GM12878 (cell line): ENCODE measurements around the gene IL3RA. TPM values are rescaled to one million over a fixed set of nuclear protein-coding genes. Genes with fewer than 3 reads are reported as not detected.
A peak's percentile ranks its signal among the peaks of the same experiment; 100 is the strongest.

Source experiments
- ATAC-seq: fragments of 200-7000 bp; cut with Tn5 transposase; 3 replicates; pipeline ENCODE4 v1.9.1; 2020; ENCODE audit warnings: mild to moderate bottlenecking, moderate library complexity
- BruUV-seq: library from RNA; stranded (reverse); fragments of 400-500 nt; replicated peaks from 2 replicates; lab custom pipeline; 2021; lab: Mats Ljungman, UMichigan
- CTCF ChIA-PET: fragments of 300-600 bp; sonication (Branson Sonifier 250); formaldehyde crosslinking; extraction: SDS; loops from one replicate; lab custom pipeline; 2021; ENCODE audit warnings: inconsistent platforms; lab: Yijun Ruan, JAX
- POLR2A ChIA-PET: fragments of 350-600 bp; formaldehyde crosslinking; extraction: SDS; loops from one replicate; lab custom pipeline; 2021; ENCODE audit warnings: inconsistent platforms; lab: Charles Lee
- RAD21 ChIA-PET: fragments of 300-600 bp; sonication (Branson Sonifier 250); formaldehyde crosslinking; loops from one replicate; lab custom pipeline; 2023; ENCODE audit warnings: antibody characterized with exemption; ENCODE audit not compliant: unreplicated experiment; lab: Charles Lee
- SMC1A ChIA-PET: fragments of 300-600 bp; sonication (Branson Sonifier 250); formaldehyde crosslinking; loops from one replicate; lab custom pipeline; 2023; ENCODE audit not compliant: unreplicated experiment, uncharacterized antibody; lab: Charles Lee
- DNase-seq: peaks from one replicate; pipeline ENCODE4 v3.0.0-alpha.2; 2011; ENCODE audit warnings: low read depth, low spot score
- FAIRE-seq: peaks from 3 replicates; lab custom pipeline; 2011; peaks lifted over from hg19 to GRCh38; lab: Jason Lieb, UNC
- H2AFZ ChIP-seq: 2 replicates; pipeline ENCODE4 v1.6.0; 2011; ENCODE audit warnings: low read depth, low read length, control low read depth; ENCODE audit not compliant: control insufficient read depth
- H3K27ac ChIP-seq: 2 replicates; pipeline ENCODE4 v1.5.1; 2011; ENCODE audit warnings: control low read depth; ENCODE audit not compliant: control insufficient read depth, insufficient read depth
- H3K27me3 ChIP-seq, 2 experiments: replicated peaks in 1 of 2; 2 replicates each; pipeline versions ENCODE4 v1.6.0 to v1.6.1; 2011; ENCODE audit warnings: low read length in 1 of 2; ENCODE audit not compliant: control insufficient read depth in 2 of 2, insufficient read depth in 2 of 2
- H3K36me3 ChIP-seq, 2 experiments: 2 replicates each; pipeline ENCODE4 v1.5.1; 2011; ENCODE audit warnings: low read length in 1 of 2; ENCODE audit not compliant: control insufficient read depth in 2 of 2, insufficient read depth in 2 of 2
- H3K4me1 ChIP-seq: 2 replicates; pipeline ENCODE4 v1.6.1; 2011; ENCODE audit warnings: mild to moderate bottlenecking, low read length, moderate library complexity, mixed read lengths; ENCODE audit not compliant: control insufficient read depth, insufficient read depth
- H3K4me2 ChIP-seq: 2 replicates; pipeline ENCODE4 v1.6.0; 2011; ENCODE audit warnings: control low read depth; ENCODE audit not compliant: control insufficient read depth, insufficient read depth
- H3K4me3 ChIP-seq: fragments of 200-600 bp; sonication (generic); 2 replicates; pipeline ENCODE4 v1.5.1; 2016
- H3K79me2 ChIP-seq: 2 replicates; pipeline ENCODE4 v1.6.0; 2011; ENCODE audit warnings: low read length; ENCODE audit not compliant: control insufficient read depth, insufficient read depth
- H3K9ac ChIP-seq: 2 replicates; pipeline ENCODE4 v1.8.0; 2011; ENCODE audit warnings: low read length, control low read depth, mixed read lengths; ENCODE audit not compliant: control insufficient read depth, insufficient read depth
- H3K9me3 ChIP-seq: replicated peaks from 3 replicates; pipeline ENCODE4 v1.5.1; 2011; ENCODE audit warnings: mild to moderate bottlenecking, low read length; ENCODE audit not compliant: control insufficient read depth, insufficient read depth
- H4K20me1 ChIP-seq: 2 replicates; pipeline ENCODE4 v1.6.0; 2011; ENCODE audit not compliant: control insufficient read depth, insufficient read depth
- BACH1 ChIP-seq: fragments of 450-650 bp; IDR thresholded peaks from 2 replicates; pipeline ENCODE4 v1.6.1; 2017; ENCODE audit warnings: mild to moderate bottlenecking, borderline replicate concordance
- CBX5 ChIP-seq: sonication (generic); IDR thresholded peaks from 2 replicates; pipeline ENCODE4 v1.6.1; 2016; ENCODE audit warnings: low read depth, moderate library complexity, mild to moderate bottlenecking, inconsistent platforms
- FOXM1 ChIP-seq: IDR thresholded peaks from 2 replicates; pipeline ENCODE4 v1.6.1; 2012; ENCODE audit warnings: low read depth, mild to moderate bottlenecking, inconsistent platforms, low read length, moderate library complexity
- JUNB ChIP-seq: IDR thresholded peaks from 2 replicates; pipeline ENCODE4 v1.6.1; 2016; ENCODE audit warnings: antibody characterized with exemption, mild to moderate bottlenecking
- JUND ChIP-seq: IDR thresholded peaks from 2 replicates; pipeline ENCODE4 v1.6.1; 2012; ENCODE audit warnings: low read depth, mild to moderate bottlenecking, low read length, improper control_type of control experiment, moderate library complexity
- KLF5 ChIP-seq: fragments of 450-650 bp; IDR thresholded peaks from 2 replicates; pipeline ENCODE4 v1.6.1; 2014; ENCODE audit warnings: mild to moderate bottlenecking; ENCODE audit not compliant: partially characterized antibody
- MTA2 ChIP-seq: fragments of 450-650 bp; IDR thresholded peaks from 2 replicates; pipeline ENCODE4 v1.6.1; 2016; ENCODE audit warnings: low read depth, mild to moderate bottlenecking, moderate library complexity
- POLR2A ChIP-seq: IDR thresholded peaks from 2 replicates; pipeline ENCODE4 v1.6.1; 2011; ENCODE audit warnings: low read depth, mild to moderate bottlenecking, low read length
- TARDBP ChIP-seq: IDR thresholded peaks from 2 replicates; pipeline ENCODE4 v1.6.1; 2016; ENCODE audit warnings: borderline replicate concordance
- WGBS: methylation state at CpG from one replicate; pipeline ENCODE4 v1.1.6; 2016; ENCODE audit warnings: low lambda C conversion rate; ENCODE audit not compliant: insufficient replicate concordance, insufficient coverage; ENCODE audit errors: missing lambda C conversion rate; 5-methylcytosine and 5-hydroxymethylcytosine counted together
- in situ Hi-C: fragments of 300-500 bp; cut with MboI; formaldehyde crosslinking; loops from 9 replicates; pipeline ENCODE4 v1.14.3; 2018; ENCODE audit warnings: mixed read lengths
- intact Hi-C: fragments of 100-400 bp; cut with micrococcal nuclease; formaldehyde crosslinking; loops from one replicate; pipeline ENCODE4 v1.14.2; 2022; ENCODE audit not compliant: unreplicated experiment
- polyA plus RNA-seq, 11 experiments: library from polyadenylated mRNA; depleted of rRNA in 4 of 11; unstranded in 6 of 11; stranded (reverse) in 5 of 11; fragments of >200 nt; fragmentation: Nextera tagmentation in 4 of 11; fragmentation: Illumina TruSeq in 1 of 11; extraction: Ambion mirVana in 4 of 11; extraction: Trizol in 1 of 11; gene quantifications; 1 replicate in 1 of 11; 2 replicates in 10 of 11; pipeline versions ENCODE4 v1.2.1 to v1.2.3, GENCODE V29; 2011 to 2016; ENCODE audit warnings: inconsistent platforms in 2 of 11, missing spikeins in 2 of 11, low read depth in 1 of 11
- total RNA-seq, 4 experiments: library from RNA; depleted of rRNA in 3 of 4; stranded (reverse); fragments of >200 nt in 3 of 4; fragmentation: Illumina TruSeq in 1 of 4; extraction: Trizol in 1 of 4; gene quantifications; 2 replicates each; pipeline versions ENCODE4 v1.2.1 to v1.2.3, GENCODE V29; 2013 to 2021
- TF ChIP-seq, protein P1 (sequence below): fragments of 450-650 bp; IDR thresholded peaks from 2 replicates; pipeline ENCODE4 v1.6.1; 2017; ENCODE audit warnings: mild to moderate bottlenecking, moderate library complexity

The IL3RA gene
- total and polyA plus RNA-seq, 10 of the 15 experiments (the other 5 are each of a cell fraction or from before 2014, with no cell fraction given), result 2.1 to 31.1 (median 17.9) TPM

DNA sequence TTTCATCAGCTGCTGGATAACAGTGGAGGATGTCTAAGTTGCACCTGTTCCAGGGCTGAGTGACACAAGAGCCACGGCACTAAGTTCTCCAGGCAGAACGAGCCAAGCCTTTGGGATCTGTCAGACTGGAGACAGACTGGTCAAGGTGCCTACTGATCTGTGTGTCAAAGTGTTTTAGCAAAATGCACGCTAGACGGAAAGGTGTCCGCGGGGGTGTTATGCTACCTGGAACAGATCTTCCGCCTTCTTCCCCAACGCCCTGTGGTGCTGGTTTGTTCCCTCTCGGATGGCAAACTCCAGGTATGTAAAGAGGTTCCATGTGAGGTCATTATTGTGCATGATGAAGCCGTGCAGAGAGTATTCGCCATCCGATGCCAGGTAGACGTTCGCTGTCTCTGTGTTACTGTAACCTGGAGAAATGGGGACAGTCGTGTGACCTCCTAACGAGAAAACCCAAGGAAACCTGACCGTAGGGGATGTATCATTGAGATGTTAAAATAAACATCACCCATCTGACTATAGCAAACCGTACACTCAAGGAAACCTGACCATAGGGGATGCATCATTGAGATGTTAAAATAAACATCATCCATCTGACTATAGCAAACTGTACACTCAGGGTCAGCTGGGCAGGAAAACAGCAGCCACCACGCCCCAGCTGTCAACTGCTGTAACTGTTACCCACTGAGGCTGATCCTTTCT lies 85.0 kb downstream of the IL3RA start:
- H3K9me3 ChIP-seq, result peaks cover 26% of the 10 kb centered on the region

More for the DNA sequence above, 85.0 kb downstream of the IL3RA start:
- peak; percentile 36; the same call in 1 of the 2 replicates for TF ChIP-seq POLR2A
- no peak for TF ChIP-seq BACH1
- TF ChIP-seq JUND, result no peak
- no peak for TF ChIP-seq JUNB
- TF ChIP-seq KLF5, result no peak
- TF ChIP-seq MTA2, result no peak
- TF ChIP-seq FOXM1, result no peak
- TF ChIP-seq, protein P1, sequence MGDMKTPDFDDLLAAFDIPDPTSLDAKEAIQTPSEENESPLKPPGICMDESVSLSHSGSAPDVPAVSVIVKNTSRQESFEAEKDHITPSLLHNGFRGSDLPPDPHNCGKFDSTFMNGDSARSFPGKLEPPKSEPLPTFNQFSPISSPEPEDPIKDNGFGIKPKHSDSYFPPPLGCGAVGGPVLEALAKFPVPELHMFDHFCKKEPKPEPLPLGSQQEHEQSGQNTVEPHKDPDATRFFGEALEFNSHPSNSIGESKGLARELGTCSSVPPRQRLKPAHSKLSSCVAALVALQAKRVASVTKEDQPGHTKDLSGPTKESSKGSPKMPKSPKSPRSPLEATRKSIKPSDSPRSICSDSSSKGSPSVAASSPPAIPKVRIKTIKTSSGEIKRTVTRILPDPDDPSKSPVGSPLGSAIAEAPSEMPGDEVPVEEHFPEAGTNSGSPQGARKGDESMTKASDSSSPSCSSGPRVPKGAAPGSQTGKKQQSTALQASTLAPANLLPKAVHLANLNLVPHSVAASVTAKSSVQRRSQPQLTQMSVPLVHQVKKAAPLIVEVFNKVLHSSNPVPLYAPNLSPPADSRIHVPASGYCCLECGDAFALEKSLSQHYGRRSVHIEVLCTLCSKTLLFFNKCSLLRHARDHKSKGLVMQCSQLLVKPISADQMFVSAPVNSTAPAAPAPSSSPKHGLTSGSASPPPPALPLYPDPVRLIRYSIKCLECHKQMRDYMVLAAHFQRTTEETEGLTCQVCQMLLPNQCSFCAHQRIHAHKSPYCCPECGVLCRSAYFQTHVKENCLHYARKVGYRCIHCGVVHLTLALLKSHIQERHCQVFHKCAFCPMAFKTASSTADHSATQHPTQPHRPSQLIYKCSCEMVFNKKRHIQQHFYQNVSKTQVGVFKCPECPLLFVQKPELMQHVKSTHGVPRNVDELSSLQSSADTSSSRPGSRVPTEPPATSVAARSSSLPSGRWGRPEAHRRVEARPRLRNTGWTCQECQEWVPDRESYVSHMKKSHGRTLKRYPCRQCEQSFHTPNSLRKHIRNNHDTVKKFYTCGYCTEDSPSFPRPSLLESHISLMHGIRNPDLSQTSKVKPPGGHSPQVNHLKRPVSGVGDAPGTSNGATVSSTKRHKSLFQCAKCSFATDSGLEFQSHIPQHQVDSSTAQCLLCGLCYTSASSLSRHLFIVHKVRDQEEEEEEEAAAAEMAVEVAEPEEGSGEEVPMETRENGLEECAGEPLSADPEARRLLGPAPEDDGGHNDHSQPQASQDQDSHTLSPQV, result no peak
- TF ChIP-seq TARDBP, result peak; percentile 16; the same call in 1 of the 2 replicates
- peak; percentile 84; the same call in 1 of the 2 replicates for TF ChIP-seq CBX5
- Histone ChIP-seq H3K9ac (no peak overlapping the region), H3K4me3 (no peak overlapping the region), H3K36me3 (peaks cover 28 to 38% of the 10 kb centered on the region in 2 experiments), H3K27ac (no peak overlapping the region), H3K27me3 (no peaks in the 10 kb centered on the region), H3K79me2 (no peaks in the 10 kb centered on the region), H2AFZ (no peak overlapping the region), H3K4me1 (no peaks in the 10 kb centered on the region), H3K4me2 (no peak overlapping the region), H4K20me1 (no peaks in the 10 kb centered on the region)
- ATAC-seq (no peak), FAIRE-seq (no peak), DNase-seq (no peak)
- in situ Hi-C loops, result no loop called here
- intact Hi-C loops, result no loop called here
- WGBS, result 95% methylated on average over 19 of the region's 19 CpGs
- ChIA-PET RAD21 (no interaction called here), POLR2A (no interaction called here), SMC1A (no interaction called here), CTCF (no interaction called here)
- no TSS peak for BruUV-seq
